Parathyroid adenoma (tissue), 2 donors: ENCODE data around the gene NDUFB4.

Experiments
- H2AFZ ChIP-seq: fragments of 300-600 bp; sonication (generic); one replicate; pipeline ENCODE4 v1.7.0; 2017; ENCODE audit warnings: antibody characterized with exemption, mild to moderate bottlenecking
- H3K27ac ChIP-seq: fragments of 300-600 bp; sonication (generic); one replicate; pipeline ENCODE4 v1.7.0; 2017
- H3K27me3 ChIP-seq: fragments of 300-600 bp; sonication (generic); one replicate; pipeline ENCODE4 v1.7.0; 2017; ENCODE audit warnings: low read length; ENCODE audit not compliant: control insufficient read depth, insufficient read depth
- H3K36me3 ChIP-seq: fragments of 300-600 bp; sonication (generic); one replicate; pipeline ENCODE4 v1.7.0; 2017; ENCODE audit warnings: low read length; ENCODE audit not compliant: control insufficient read depth, insufficient read depth
- H3K4me1 ChIP-seq: fragments of 300-600 bp; sonication (generic); one replicate; pipeline ENCODE4 v1.7.0; 2017; ENCODE audit warnings: control low read depth
- H3K4me2 ChIP-seq: fragments of 300-600 bp; sonication (generic); one replicate; pipeline ENCODE4 v1.7.0; 2017; ENCODE audit warnings: low read length
- H3K4me3 ChIP-seq: fragments of 300-600 bp; sonication (generic); one replicate; pipeline ENCODE4 v1.7.0; 2017; ENCODE audit warnings: low read depth, low read length
- H3K79me2 ChIP-seq: fragments of 300-600 bp; sonication (generic); one replicate; pipeline ENCODE4 v1.7.0; 2017; ENCODE audit warnings: control low read depth
- H3K9ac ChIP-seq: fragments of 300-600 bp; sonication (generic); one replicate; pipeline ENCODE4 v1.7.0; 2017; ENCODE audit warnings: mild to moderate bottlenecking
- H3K9me3 ChIP-seq: fragments of 300-600 bp; sonication (generic); one replicate; pipeline ENCODE4 v1.7.0; 2017; ENCODE audit warnings: low read length; ENCODE audit not compliant: control insufficient read depth
- TF ChIP-seq, protein P1 (sequence below): fragments of 300-600 bp; sonication (generic); IDR thresholded peaks from one replicate; pipeline ENCODE4 v1.7.0; 2017; ENCODE audit warnings: antibody characterized with exemption, mild to moderate bottlenecking
- donor health status: primary hyperparathyroidism.

Gene NDUFB4

DNA sequence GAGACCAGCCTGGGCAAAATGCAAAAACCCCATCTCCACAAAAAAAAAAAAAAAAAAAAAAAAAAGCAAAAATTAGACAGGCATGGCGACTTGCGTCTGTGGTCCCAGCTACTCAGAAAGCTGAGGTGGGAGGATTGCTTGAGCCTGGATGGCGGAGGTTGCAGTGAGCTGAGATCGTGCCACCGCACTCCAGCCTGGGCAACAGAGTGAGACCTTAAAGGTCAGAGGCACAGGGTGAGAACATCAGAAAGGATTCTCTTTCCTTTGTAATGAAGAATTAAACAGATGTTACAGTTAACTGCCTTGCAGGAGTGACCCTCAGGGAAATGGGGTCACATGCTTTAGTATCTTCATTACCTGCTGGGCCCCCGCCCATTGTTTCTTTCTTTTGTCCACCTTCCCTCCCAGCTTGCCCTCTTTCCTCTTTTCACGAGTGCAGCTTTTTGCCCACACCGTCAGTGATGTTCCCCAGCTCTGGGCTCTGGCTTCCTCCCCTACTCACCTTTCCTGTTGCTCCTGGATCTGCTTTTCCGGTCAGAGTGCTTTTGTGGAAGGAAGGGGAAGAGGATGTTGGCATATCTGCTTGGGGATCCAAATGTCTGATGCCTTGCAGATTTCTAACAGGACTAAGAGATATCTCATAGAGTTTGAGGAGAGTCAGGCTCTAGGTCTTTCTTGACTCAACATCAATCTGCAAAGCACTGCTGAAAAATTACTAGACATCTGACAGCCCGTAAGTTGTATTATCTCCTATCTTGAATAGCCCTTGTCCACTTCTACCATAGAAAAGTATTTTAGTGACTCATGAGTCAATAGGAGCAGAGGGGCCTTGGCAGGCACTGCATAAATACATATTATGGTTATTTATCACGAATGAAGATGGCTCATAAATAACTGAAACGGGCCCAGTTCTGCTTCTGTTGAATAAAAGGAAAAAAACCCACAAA is 35.6 kb upstream of the NDUFB4 start:
- H3K27ac ChIP-seq: no peak overlapping the region
- no peaks in the 10 kb centered on the region for H3K79me2 ChIP-seq
- no peaks in the 10 kb centered on the region for H3K4me1 ChIP-seq
- no peaks in the 10 kb centered on the region for H3K27me3 ChIP-seq
- H3K36me3 ChIP-seq: no peaks in the 10 kb centered on the region
- no peak overlapping the region for H3K9ac ChIP-seq
- TF ChIP-seq, protein P1, sequence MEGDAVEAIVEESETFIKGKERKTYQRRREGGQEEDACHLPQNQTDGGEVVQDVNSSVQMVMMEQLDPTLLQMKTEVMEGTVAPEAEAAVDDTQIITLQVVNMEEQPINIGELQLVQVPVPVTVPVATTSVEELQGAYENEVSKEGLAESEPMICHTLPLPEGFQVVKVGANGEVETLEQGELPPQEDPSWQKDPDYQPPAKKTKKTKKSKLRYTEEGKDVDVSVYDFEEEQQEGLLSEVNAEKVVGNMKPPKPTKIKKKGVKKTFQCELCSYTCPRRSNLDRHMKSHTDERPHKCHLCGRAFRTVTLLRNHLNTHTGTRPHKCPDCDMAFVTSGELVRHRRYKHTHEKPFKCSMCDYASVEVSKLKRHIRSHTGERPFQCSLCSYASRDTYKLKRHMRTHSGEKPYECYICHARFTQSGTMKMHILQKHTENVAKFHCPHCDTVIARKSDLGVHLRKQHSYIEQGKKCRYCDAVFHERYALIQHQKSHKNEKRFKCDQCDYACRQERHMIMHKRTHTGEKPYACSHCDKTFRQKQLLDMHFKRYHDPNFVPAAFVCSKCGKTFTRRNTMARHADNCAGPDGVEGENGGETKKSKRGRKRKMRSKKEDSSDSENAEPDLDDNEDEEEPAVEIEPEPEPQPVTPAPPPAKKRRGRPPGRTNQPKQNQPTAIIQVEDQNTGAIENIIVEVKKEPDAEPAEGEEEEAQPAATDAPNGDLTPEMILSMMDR: no peak
- peak overlapping the region; percentile 19 for H2AFZ ChIP-seq
- no peak overlapping the region for H3K4me2 ChIP-seq
- no peak overlapping the region for H3K4me3 ChIP-seq
- no peaks in the 10 kb centered on the region for H3K9me3 ChIP-seq

DNA sequence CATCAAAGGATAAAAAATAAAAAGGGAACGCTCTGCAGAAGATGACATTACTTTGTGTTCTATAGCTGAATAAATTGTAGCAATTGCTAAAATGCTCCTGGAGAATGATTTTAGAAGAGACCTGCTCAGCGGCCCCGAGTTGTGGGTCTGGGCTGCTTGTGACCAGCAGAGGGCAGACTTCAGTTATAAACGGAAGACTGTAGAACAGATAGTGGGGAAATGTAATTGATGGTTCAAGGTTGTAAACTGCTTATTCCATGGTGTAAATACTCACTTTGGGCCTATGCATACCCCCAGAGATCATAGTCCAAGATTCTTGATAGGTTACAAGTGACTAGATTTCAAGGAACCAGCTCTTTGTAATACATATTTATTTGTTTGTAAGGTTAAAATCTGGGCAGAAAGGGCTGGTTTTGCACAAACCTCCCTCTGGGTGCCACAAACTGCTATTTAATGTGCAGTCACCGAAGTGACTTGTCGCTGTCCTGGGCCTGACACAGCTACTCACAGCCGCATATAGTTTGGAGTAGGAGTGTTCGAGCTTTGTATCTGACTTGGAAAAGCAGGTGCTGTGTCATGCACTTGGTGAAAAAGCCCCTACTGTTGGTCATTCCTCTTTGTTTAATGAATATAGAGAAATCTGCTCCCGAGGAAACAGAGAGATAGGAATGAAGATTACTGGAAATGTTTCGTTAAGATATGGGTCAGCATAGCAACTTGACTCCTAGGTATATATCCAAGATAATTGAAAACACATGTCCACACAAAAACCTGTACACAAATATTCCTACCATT is 34.7 kb upstream of the NDUFB4 start:
- H3K27me3 ChIP-seq: no peaks in the 10 kb centered on the region
- H3K36me3 ChIP-seq: no peaks in the 10 kb centered on the region
- no peak overlapping the region for H3K27ac ChIP-seq
- H2AFZ ChIP-seq: peak overlapping the region; percentile 19
- H3K9me3 ChIP-seq: no peaks in the 10 kb centered on the region
- no peak overlapping the region for H3K9ac ChIP-seq
- TF ChIP-seq, protein P1: peak; percentile 91
- H3K4me3 ChIP-seq: no peak overlapping the region
- H3K79me2 ChIP-seq: no peaks in the 10 kb centered on the region
- no peak overlapping the region for H3K4me2 ChIP-seq
- no peaks in the 10 kb centered on the region for H3K4me1 ChIP-seq

DNA sequence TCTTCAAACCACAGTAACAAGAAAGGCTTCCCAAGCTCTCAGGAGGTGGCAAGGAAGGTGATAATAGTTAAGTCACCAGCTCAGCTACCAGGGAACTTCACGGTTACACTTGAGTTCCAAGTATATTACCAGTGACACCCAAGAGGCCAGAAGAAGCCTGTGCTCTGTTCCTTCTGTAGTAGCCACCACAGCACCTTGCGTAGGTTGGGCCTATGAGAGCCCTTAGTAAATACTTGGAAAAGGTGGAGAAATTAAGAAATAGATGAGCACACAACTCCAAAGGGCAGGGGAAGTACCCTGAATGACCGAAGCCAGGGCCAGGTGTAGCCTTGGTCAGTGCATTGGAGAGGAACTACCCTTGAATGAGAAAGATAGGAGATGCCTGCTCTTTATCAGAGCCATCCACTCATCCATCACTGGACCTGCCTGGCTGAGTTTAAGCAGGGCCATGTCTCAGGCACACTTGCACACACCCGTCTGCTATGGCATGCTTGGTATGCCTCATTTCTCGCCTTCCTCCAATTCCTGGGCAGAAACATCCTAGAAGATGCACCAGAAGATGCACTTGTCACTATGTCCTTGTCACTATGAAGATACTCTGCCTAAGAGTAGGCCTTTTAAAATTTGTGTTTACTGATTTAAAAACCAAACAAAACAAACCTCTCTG is 32.6 kb upstream of the NDUFB4 start:
- no peak overlapping the region for H3K4me2 ChIP-seq
- no peaks in the 10 kb centered on the region for H3K27me3 ChIP-seq
- H3K4me3 ChIP-seq: no peak overlapping the region
- H3K36me3 ChIP-seq: no peaks in the 10 kb centered on the region
- TF ChIP-seq, protein P1: no peak
- H3K9ac ChIP-seq: no peak overlapping the region
- no peaks in the 10 kb centered on the region for H3K9me3 ChIP-seq
- H3K27ac ChIP-seq: no peak overlapping the region
- no peak overlapping the region for H2AFZ ChIP-seq
- no peaks in the 10 kb centered on the region for H3K79me2 ChIP-seq
- H3K4me1 ChIP-seq: peaks cover 2% of the 10 kb centered on the region

GRCh38 chr3:120566243-120566975 is 29.7 kb upstream of the NDUFB4 start:
- H3K4me1 ChIP-seq: peaks cover 2% of the 10 kb centered on the region
- H2AFZ ChIP-seq: peak overlapping the region; percentile 69
- H3K27ac ChIP-seq: no peak overlapping the region
- H3K9ac ChIP-seq: no peak overlapping the region
- no peaks in the 10 kb centered on the region for H3K27me3 ChIP-seq
- no peak overlapping the region for H3K4me3 ChIP-seq
- no peak overlapping the region for H3K4me2 ChIP-seq
- TF ChIP-seq, protein P1: no peak
- H3K79me2 ChIP-seq: no peaks in the 10 kb centered on the region
- H3K36me3 ChIP-seq: no peaks in the 10 kb centered on the region
- no peaks in the 10 kb centered on the region for H3K9me3 ChIP-seq
